ENCODE results near the gene ADCY3.

GRCh38 chr2:24909555-24910177 is 10.4 kb downstream of the ADCY3 start:
- TF ChIP-seq, protein P1, sequence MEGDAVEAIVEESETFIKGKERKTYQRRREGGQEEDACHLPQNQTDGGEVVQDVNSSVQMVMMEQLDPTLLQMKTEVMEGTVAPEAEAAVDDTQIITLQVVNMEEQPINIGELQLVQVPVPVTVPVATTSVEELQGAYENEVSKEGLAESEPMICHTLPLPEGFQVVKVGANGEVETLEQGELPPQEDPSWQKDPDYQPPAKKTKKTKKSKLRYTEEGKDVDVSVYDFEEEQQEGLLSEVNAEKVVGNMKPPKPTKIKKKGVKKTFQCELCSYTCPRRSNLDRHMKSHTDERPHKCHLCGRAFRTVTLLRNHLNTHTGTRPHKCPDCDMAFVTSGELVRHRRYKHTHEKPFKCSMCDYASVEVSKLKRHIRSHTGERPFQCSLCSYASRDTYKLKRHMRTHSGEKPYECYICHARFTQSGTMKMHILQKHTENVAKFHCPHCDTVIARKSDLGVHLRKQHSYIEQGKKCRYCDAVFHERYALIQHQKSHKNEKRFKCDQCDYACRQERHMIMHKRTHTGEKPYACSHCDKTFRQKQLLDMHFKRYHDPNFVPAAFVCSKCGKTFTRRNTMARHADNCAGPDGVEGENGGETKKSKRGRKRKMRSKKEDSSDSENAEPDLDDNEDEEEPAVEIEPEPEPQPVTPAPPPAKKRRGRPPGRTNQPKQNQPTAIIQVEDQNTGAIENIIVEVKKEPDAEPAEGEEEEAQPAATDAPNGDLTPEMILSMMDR (IDR thresholded peaks at IDR 0.05), result no peak
- no peak for TF ChIP-seq POLR2AphosphoS5 (IDR thresholded peaks at IDR 0.05)
